B cell (primary cell): ENCODE measurements around the gene ZNF428. TPM values are rescaled to one million over a fixed set of nuclear protein-coding genes. Genes with fewer than 3 reads are reported as not detected.
A peak's percentile ranks its signal among the peaks of the same experiment; 100 is the strongest.

Source experiments
- ATAC-seq: fragments of 200-7000 bp; cut with Tn5 transposase; one replicate; pipeline ENCODE4 v1.10.0; 2021; ENCODE audit warnings: low read depth, mild to moderate bottlenecking, moderate number of reproducible peaks, moderate library complexity
- CTCF ChIA-PET: fragments of 350-600 bp; sonication (Branson Sonifier 250); formaldehyde crosslinking; loops from one replicate; lab custom pipeline; 2021; ENCODE audit warnings: antibody characterized with exemption, inconsistent platforms; lab: Charles Lee
- POLR2A ChIA-PET: fragments of 350-600 bp; sonication (Branson Sonifier 250); formaldehyde crosslinking; loops from one replicate; lab custom pipeline; 2021; ENCODE audit warnings: antibody characterized with exemption; lab: Charles Lee
- DNase-seq: peaks from one replicate; pipeline ENCODE4 v3.0.0; 2013
- H2AFZ ChIP-seq: 2 replicates; pipeline ENCODE4 v1.6.1; 2012; ENCODE audit warnings: mild to moderate bottlenecking, low read depth, low read length; ENCODE audit not compliant: insufficient read depth, poor library complexity, severe bottlenecking
- H3K27ac ChIP-seq, 2 donors: 1 replicate in 1 of 2; 2 replicates in 1 of 2; pipeline ENCODE4 v1.5.1; 2012 to 2013; ENCODE audit warnings: low read length in 2 of 2, mild to moderate bottlenecking in 2 of 2, moderate library complexity in 1 of 2
- H3K27me3 ChIP-seq, 4 experiments: fragments of 200-600 bp in 1 of 4; sonication (generic) in 1 of 4; replicated peaks in 1 of 4; 1 replicate in 2 of 4; 2 replicates in 2 of 4; pipeline versions ENCODE4 v1.6.1 to v1.7.0; 2013 to 2016; ENCODE audit warnings: low read length in 3 of 4, mild to moderate bottlenecking in 2 of 4, mixed read lengths in 1 of 4, moderate library complexity in 1 of 4; ENCODE audit not compliant: insufficient read depth in 4 of 4, control insufficient read depth in 3 of 4; ENCODE audit errors: control extremely low read depth in 1 of 4
- H3K36me3 ChIP-seq, 2 experiments: replicated peaks in 1 of 2; 1 replicate in 1 of 2; 2 replicates in 1 of 2; pipeline versions ENCODE4 v1.6.1 to v1.7.1; 2013; ENCODE audit warnings: low read length in 1 of 2; ENCODE audit not compliant: insufficient read depth in 2 of 2, control insufficient read depth in 1 of 2; ENCODE audit errors: control extremely low read depth in 1 of 2, extremely low read depth in 1 of 2
- H3K4me1 ChIP-seq, 2 donors: fragments of 200-600 bp in 1 of 2; sonication (generic) in 1 of 2; 1 replicate in 1 of 2; 2 replicates in 1 of 2; pipeline versions ENCODE4 v1.5.1 to v1.6.1; 2013 to 2017; ENCODE audit warnings: low read length in 2 of 2; ENCODE audit not compliant: control insufficient read depth in 2 of 2, insufficient read depth in 2 of 2
- H3K4me2 ChIP-seq: replicated peaks from 2 replicates; pipeline ENCODE3; 2012; ENCODE audit warnings: mild to moderate bottlenecking, low read depth, low read length; ENCODE audit not compliant: poor library complexity, severe bottlenecking
- H3K4me3 ChIP-seq, 5 experiments: fragments of 200-600 bp in 1 of 5; sonication (generic) in 1 of 5; 1 replicate in 3 of 5; 2 replicates in 2 of 5; pipeline versions ENCODE4 v1.5.1 to v1.7.0; 2011 to 2016; ENCODE audit warnings: low read length in 4 of 5, mild to moderate bottlenecking in 4 of 5, low read depth in 2 of 5, control low read depth in 1 of 5, moderate library complexity in 1 of 5; ENCODE audit not compliant: insufficient read depth in 1 of 5; ENCODE audit errors: control extremely low read depth in 1 of 5, extremely low read depth in 1 of 5
- H3K79me2 ChIP-seq: fragments of 200-600 bp; sonication (generic); one replicate; pipeline ENCODE4 v1.6.0; 2016; ENCODE audit warnings: low read length; ENCODE audit not compliant: control insufficient read depth, insufficient read depth
- H3K9ac ChIP-seq: fragments of 200-600 bp; sonication (generic); 2 replicates; pipeline ENCODE4 v1.6.1; 2017; ENCODE audit warnings: mild to moderate bottlenecking, low read length, moderate library complexity
- H3K9me3 ChIP-seq, 3 donors: one replicate each; pipeline versions ENCODE4 v1.6.1 to v1.7.1; 2013; ENCODE audit warnings: low read length in 2 of 3; ENCODE audit not compliant: control insufficient read depth in 2 of 3, insufficient read depth in 1 of 3; ENCODE audit errors: control extremely low read depth in 1 of 3
- H4K20me1 ChIP-seq: 2 replicates; pipeline ENCODE4 v1.6.0; 2012; ENCODE audit warnings: mild to moderate bottlenecking, low read length; ENCODE audit not compliant: insufficient read depth, control insufficient read depth, poor library complexity, severe bottlenecking
- H3K27ac Mint-ChIP-seq: one replicate; pipeline ENCODE4 v1.8.0; 2021; ENCODE audit warnings: mixed read lengths
- H3K27me3 Mint-ChIP-seq: one replicate; pipeline ENCODE4 v1.8.0; 2021; ENCODE audit warnings: mixed read lengths
- H3K4me1 Mint-ChIP-seq: one replicate; pipeline ENCODE4 v1.8.0; 2021; ENCODE audit warnings: mixed read lengths
- H3K4me3 Mint-ChIP-seq: one replicate; pipeline ENCODE4 v1.8.0; 2021; ENCODE audit warnings: mixed read lengths
- H3K9me3 Mint-ChIP-seq: one replicate; pipeline ENCODE4 v1.8.0; 2022; ENCODE audit warnings: mixed read lengths; ENCODE audit not compliant: insufficient read depth
- CTCF ChIP-seq: fragments of 200-600 bp; IDR thresholded peaks from one replicate; pipeline ENCODE4 v1.8.0; 2022; ENCODE audit warnings: antibody characterized with exemption, mild to moderate bottlenecking
- EZH2 ChIP-seq: IDR thresholded peaks from 2 replicates; pipeline ENCODE4 v1.6.1; 2012; ENCODE audit warnings: borderline replicate concordance, low read depth, mild to moderate bottlenecking, moderate library complexity, low read length; ENCODE audit not compliant: insufficient read depth, poor library complexity, severe bottlenecking
- WGBS: methylation state at CpG from one replicate; pipeline ENCODE4 v1.1.5; 2013; ENCODE audit warnings: missing lambda C conversion rate; ENCODE audit not compliant: insufficient coverage; 5-methylcytosine and 5-hydroxymethylcytosine counted together
- intact Hi-C: fragments of 100-400 bp; cut with micrococcal nuclease; formaldehyde crosslinking; loops from one replicate; pipeline ENCODE4 v1.10.0; 2022
- polyA plus RNA-seq: library from polyadenylated mRNA; depleted of rRNA; stranded (reverse); fragments of >200 nt; gene quantifications from 2 replicates; pipeline ENCODE4 v1.2.3, GENCODE V29; 2012
- total RNA-seq, 2 donors: library from RNA; stranded (reverse); fragments of 120-200 nt in 1 of 2; gene quantifications; 1 replicate in 1 of 2; 2 replicates in 1 of 2; pipeline versions ENCODE4 v1.2.3 to v1.2.4, GENCODE V29; 2013 to 2022

ZNF428 gene
- total and polyA plus RNA-seq, 2 donors (not counting 1 experiment from before 2014, with no cell fraction given) = 16.9 to 19.7 TPM

- Histone ChIP-seq H3K4me1 (peaks cover 16 to 22% of the 10 kb centered on the region in 2 donors), H3K9me3 (peaks cover 0 to 15% (median 0%) of the 10 kb centered on the region in 3 donors), H3K36me3 (no peaks in the 10 kb centered on the region), H3K4me3 (peak overlapping the region; percentile 54 to 86 (median 80)), H3K9ac (peak overlapping the region; percentile 86), H3K27ac (peak overlapping the region; percentile 84 to 88), H3K79me2 (peaks cover 14% of the 10 kb centered on the region), H3K27me3 (no peaks in the 10 kb centered on the region), H2AFZ (peak overlapping the region; percentile 94), H3K4me2 (peak overlapping the region; percentile 79), H4K20me1 (peaks cover 16% of the 10 kb centered on the region)
- TF ChIP-seq CTCF (no peak), EZH2 (no peak)
- Mint-ChIP-seq H3K27ac (peak overlapping the region; percentile 99), H3K9me3 (no peaks in the 10 kb centered on the region), H3K27me3 (no peaks in the 10 kb centered on the region), H3K4me1 (peaks cover 30% of the 10 kb centered on the region), H3K4me3 (peak overlapping the region; percentile 98)
- no peak for ATAC-seq
- WGBS = 57% methylated on average over 19 of the region's 23 CpGs
- CTCF ChIA-PET = interaction anchor here (0.6 to 1.8 kb wide), 5 partner anchors 10 to 70 kb away, joined by 3 to 4 read pairs (median 3); no protein-coding TSS in a partner anchor
- intact Hi-C loops = loop anchor here (1.0 kb wide), 1 partner anchor 48 kb away; no protein-coding TSS in a partner anchor
- POLR2A ChIA-PET = interaction anchor here (0.7 to 1.3 kb wide), 2 partner anchors 47 to 87 kb away, joined by 3 to 4 read pairs; partner anchors contain the start of gene ZNF575
- no peak for DNase-seq
Observed at GRCh38 chr19:43620061-43621001, 902 bp upstream of the ZNF428 start.
